Naive thymus-derived CD8-positive, alpha-beta T cell (primary cell): Measurements from ENCODE around the gene GDF2. TPM values are rescaled to one million over a fixed set of nuclear protein-coding genes. Genes with fewer than 3 reads are reported as not detected.

Source experiments
- ATAC-seq, 2 donors: fragments of 150-1000 bp; cut with Tn5 transposase in 1 of 2; sonication (Bioruptor Pico), chemical (Tn5 transposase) in 1 of 2; 1 replicate in 1 of 2; 2 replicates in 1 of 2; pipeline ENCODE4 v1.10.0; 2021; ENCODE audit warnings: mild to moderate bottlenecking in 2 of 2, moderate library complexity in 2 of 2
- POLR2A ChIA-PET: fragments of 350-600 bp; sonication (Branson Sonifier 250); formaldehyde crosslinking; loops from one replicate; lab custom pipeline; 2021; ENCODE audit warnings: antibody characterized with exemption; lab: Charles Lee
- DNase-seq, 10 donors: peaks; one replicate each; pipeline versions ENCODE4 v3.0.0 to v3.0.0-alpha.2; 2020 to 2022
- H3K27ac Mint-ChIP-seq, 10 donors: one replicate each; pipeline ENCODE4 v1.8.0; 2020 to 2022; ENCODE audit warnings: mild to moderate bottlenecking in 10 of 10, mixed read lengths in 10 of 10, moderate library complexity in 4 of 10, inconsistent platforms in 1 of 10
- H3K27me3 Mint-ChIP-seq, 5 donors: one replicate each; pipeline ENCODE4 v1.8.0; 2021 to 2022; ENCODE audit warnings: mixed read lengths in 5 of 5
- H3K36me3 Mint-ChIP-seq, 3 donors: one replicate each; pipeline ENCODE4 v1.8.0; 2020 to 2022; ENCODE audit warnings: mixed read lengths in 3 of 3, mild to moderate bottlenecking in 2 of 3, inconsistent platforms in 1 of 3
- H3K4me1 Mint-ChIP-seq, 4 donors: one replicate each; pipeline ENCODE4 v1.8.0; 2021 to 2022; ENCODE audit warnings: mixed read lengths in 4 of 4
- H3K4me3 Mint-ChIP-seq, 10 donors: one replicate each; pipeline ENCODE4 v1.8.0; 2020 to 2022; ENCODE audit warnings: mild to moderate bottlenecking in 10 of 10, mixed read lengths in 10 of 10, moderate library complexity in 6 of 10, inconsistent platforms in 1 of 10
- H3K9me3 Mint-ChIP-seq, 9 donors: one replicate each; pipeline ENCODE4 v1.8.0; 2020 to 2022; ENCODE audit warnings: mixed read lengths in 9 of 9, mild to moderate bottlenecking in 3 of 9, inconsistent platforms in 1 of 9, moderate library complexity in 1 of 9
- polyA plus RNA-seq, 3 donors: library from polyadenylated mRNA; unstranded; fragments of 300-500 nt; fragmentation: Illumina TruSeq; gene quantifications; one replicate each; pipeline ENCODE4 v1.2.3, GENCODE V29; 2021
- total RNA-seq, 8 experiments: library from RNA in 2 of 8; stranded (reverse) in 2 of 8; gene quantifications; one replicate each; pipeline ENCODE4 v1.2.3 and lab custom pipeline; 2021 to 2026

The GDF2 gene
- total and polyA plus RNA-seq, 5 experiments from 2014 or later = not detected

DNA sequence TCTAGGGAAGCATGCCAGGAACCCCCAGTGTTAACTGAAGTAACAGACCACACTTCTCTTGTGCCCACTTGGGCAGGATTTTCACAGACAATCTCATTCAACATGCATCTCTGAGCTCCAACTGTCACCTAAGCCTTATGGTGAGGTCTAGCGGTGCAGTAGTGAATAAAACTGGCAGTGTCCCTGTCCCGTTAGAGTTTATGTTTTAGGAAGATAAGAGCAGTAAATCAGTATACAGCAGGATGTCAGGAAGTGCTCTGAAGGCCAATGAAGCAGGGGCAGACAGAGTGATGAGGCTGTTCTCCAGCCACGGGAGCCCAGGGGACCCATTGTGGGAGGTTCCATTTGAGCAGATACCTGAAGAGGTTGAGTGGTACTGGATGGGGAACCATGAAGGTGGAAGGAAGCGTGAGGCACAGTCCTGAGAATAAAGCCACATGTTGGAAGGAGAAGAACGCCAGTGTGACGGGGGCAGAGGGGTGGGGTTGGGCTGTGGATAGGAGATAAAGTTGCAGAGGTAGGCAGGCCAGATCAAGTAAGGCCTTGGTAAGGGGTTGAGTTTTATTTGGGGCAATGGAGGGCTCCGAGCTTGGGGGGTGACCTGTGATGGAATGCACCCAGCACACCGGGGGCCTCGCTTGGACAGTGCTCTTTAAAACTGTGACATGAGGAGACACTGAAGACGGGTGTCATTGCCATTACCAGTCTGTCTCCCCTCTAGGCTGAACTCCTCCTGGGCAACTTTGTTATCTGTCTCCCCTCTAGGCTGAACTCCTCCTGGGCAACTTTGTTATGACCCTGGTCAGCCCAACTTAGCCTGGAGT, 15.7 kb upstream of the GDF2 start:
- DNase-seq = no peak
- H3K9me3 Mint-ChIP-seq = no peaks in the 10 kb centered on the region
- POLR2A ChIA-PET = interaction anchor here (1.0 kb wide), 1 partner anchor 20 kb away, joined by 3 read pairs; no protein-coding TSS in a partner anchor
- peaks cover 0 to 6% (median 0%) of the 10 kb centered on the region in 5 donors for H3K27me3 Mint-ChIP-seq
- H3K4me1 Mint-ChIP-seq = peaks cover 35 to 53% (median 45%) of the 10 kb centered on the region in 4 donors
- H3K36me3 Mint-ChIP-seq = no peaks in the 10 kb centered on the region
- no peak for ATAC-seq
- peak overlapping the region in 8 of 10 donors; percentile 15 to 87 (median 46) for H3K27ac Mint-ChIP-seq
- peak overlapping the region in 2 of 10 donors; percentile 23 to 44 for H3K4me3 Mint-ChIP-seq

DNA sequence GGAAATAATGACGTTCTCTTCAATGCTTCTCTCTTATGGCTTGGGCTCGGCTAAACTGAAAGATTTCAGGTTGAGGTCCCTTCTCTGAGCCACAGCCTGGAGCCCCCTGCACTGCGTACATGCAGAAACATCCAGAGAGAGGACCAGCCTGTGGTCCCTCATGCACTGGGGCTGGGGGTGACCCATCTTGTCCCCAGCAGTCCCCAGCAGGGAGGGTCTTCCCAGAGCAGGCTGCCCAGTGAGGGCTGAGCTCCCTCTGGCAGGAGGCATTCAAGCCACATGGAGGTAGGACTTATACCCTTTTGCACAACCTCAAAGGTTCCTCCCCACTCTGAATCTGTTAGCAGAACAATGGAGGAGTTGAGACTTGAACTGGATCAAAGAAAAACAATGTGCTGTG, 14.9 kb upstream of the GDF2 start:
- Mint-ChIP-seq H3K9me3 (no peaks in the 10 kb centered on the region), H3K27ac (peak overlapping the region in 5 of 10 donors; percentile 25 to 87 (median 66)), H3K36me3 (no peaks in the 10 kb centered on the region), H3K4me1 (peaks cover 34 to 61% (median 46%) of the 10 kb centered on the region in 4 donors), H3K4me3 (no peak overlapping the region), H3K27me3 (peaks cover 0 to under 1% (median 0%) of the 10 kb centered on the region in 5 donors)
- POLR2A ChIA-PET = no interaction called here
- no peak for ATAC-seq
- DNase-seq = no peak

DNA sequence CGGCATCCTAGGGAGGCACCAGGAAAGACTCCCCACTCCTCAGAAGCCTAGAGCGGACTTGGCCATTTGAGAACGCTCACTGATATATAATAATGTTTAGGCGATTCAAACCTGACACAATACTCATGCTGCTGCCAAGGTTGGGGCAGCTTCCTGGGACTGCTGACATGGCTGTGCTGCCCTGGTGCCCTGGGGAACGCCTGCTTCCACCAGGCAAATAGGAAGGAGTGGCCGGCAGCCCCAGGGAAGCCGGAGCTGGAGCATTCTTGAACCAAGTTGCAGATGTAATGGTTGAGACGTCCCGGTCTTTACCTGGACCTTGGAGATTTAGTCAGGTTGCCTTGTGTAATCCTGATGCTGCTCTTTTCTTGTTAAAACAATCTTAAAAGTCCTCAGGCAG, 13.5 kb upstream of the GDF2 start:
- Mint-ChIP-seq H3K4me3 (no peak overlapping the region), H3K27me3 (no peaks in the 10 kb centered on the region), H3K4me1 (peaks cover 30 to 54% (median 43%) of the 10 kb centered on the region in 4 donors), H3K36me3 (no peaks in the 10 kb centered on the region), H3K9me3 (no peaks in the 10 kb centered on the region), H3K27ac (peak overlapping the region in 2 of 10 donors; percentile 52 to 83)
- DNase-seq (no peak), ATAC-seq (no peak)
- POLR2A ChIA-PET = interaction anchor here (1.0 kb wide), 1 partner anchor 142 kb away, joined by 3 read pairs; no protein-coding TSS in a partner anchor

DNA sequence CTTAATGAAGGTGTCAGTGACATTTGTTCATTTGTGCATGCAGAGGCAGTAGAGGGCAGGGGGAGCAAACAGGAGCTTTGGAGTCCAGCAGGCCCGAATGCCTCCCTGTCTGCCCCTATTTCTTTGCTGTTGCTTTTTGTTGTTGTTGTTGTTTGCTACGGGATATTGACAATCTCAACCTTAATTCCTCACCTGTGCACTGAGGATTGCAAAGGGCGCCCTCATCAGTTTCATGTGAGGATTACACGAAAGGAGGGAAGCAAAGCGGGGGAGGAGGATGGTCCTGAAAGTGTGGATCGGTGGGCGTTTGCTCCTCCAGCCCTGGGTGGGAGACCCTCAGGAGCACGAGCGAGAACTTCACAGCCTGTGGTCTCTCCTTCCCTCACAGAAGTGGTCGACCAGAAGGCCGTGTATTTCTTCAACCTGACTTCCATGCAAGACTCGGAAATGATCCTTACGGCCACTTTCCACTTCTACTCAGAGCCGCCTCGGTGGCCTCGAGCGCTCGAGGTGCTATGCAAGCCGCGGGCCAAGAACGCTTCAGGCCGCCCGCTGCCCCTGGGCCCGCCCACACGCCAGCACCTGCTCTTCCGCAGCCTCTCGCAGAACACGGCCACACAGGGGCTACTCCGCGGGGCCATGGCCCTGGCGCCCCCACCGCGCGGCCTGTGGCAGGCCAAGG, 12.7 kb upstream of the GDF2 start:
- POLR2A ChIA-PET = interaction anchor here (1.0 kb wide), 1 partner anchor 143 kb away, joined by 3 read pairs; no protein-coding TSS in a partner anchor

DNA sequence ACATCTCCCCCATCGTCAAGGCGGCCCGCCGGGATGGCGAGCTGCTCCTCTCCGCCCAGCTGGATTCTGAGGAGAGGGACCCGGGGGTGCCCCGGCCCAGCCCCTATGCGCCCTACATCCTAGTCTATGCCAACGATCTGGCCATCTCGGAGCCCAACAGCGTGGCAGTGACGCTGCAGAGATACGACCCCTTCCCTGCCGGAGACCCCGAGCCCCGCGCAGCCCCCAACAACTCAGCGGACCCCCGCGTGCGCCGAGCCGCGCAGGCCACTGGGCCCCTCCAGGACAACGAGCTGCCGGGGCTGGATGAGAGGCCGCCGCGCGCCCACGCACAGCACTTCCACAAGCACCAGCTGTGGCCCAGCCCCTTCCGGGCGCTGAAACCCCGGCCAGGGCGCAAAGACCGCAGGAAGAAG, 12.2 kb upstream of the GDF2 start:
- peaks cover 26 to 49% (median 37%) of the 10 kb centered on the region in 4 donors for H3K4me1 Mint-ChIP-seq
- H3K27me3 Mint-ChIP-seq = no peaks in the 10 kb centered on the region
- peak overlapping the region in 1 of 10 donors; percentile 33 for H3K4me3 Mint-ChIP-seq
- H3K36me3 Mint-ChIP-seq = no peaks in the 10 kb centered on the region
- ATAC-seq (no peak), DNase-seq (no peak)
- POLR2A ChIA-PET = interaction anchor here (1.9 kb wide), 1 partner anchor 8 kb away, joined by 5 read pairs; no protein-coding TSS in a partner anchor
- H3K27ac Mint-ChIP-seq = no peak overlapping the region
- no peaks in the 10 kb centered on the region for H3K9me3 Mint-ChIP-seq

More for the DNA sequence above, 12.7 kb upstream of the GDF2 start:
- Mint-ChIP-seq H3K36me3 (no peaks in the 10 kb centered on the region), H3K4me1 (peaks cover 30 to 54% (median 41%) of the 10 kb centered on the region in 4 donors), H3K9me3 (no peaks in the 10 kb centered on the region), H3K27me3 (no peaks in the 10 kb centered on the region), H3K4me3 (no peak overlapping the region), H3K27ac (peak overlapping the region in 6 of 10 donors; percentile 6 to 83 (median 53))
- no peak for ATAC-seq
- DNase-seq = peak in 1 of 10 donors; percentile 17

DNA sequence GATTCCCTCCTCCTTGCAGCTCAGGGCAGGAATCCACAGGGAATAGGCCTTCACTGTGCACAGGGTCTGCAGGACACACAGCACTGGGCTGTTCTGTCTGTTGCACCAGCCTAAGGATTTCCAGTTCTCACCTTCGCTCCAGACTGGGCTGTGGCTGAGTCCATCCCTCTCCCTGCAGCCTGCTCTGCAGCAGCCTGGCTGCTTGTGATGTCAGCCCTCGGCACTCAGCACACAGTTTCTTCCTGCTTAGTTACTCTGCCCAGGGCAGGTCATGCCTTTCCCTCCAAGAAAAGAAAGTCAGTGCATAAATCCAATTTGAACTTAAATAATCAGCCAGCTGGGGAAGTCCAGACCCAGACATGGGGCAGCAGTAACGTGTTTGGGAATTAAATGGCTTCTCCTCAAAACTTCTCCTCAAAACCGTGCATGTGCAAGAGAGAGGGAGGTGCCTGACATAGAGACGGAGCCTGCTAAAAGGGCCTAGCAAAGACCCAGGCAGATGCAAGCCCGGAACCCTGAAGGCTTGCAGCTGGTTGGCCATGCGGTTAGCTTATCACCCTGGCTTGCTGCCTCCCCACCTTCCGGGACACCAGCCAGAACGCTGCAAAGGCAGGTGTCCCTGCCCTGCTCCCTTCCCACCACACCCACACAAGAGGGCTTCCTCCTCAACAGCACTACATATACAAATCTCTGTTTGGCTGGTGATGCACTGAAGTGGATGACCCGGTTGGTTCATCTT, 10.9 kb upstream of the GDF2 start:
- ATAC-seq = peak; percentile 88
- POLR2A ChIA-PET = interaction anchor here (0.8 to 3.2 kb wide), 10 partner anchors 9 to 287 kb away, joined by 3 to 23 read pairs (median 5); no protein-coding TSS in a partner anchor
- Mint-ChIP-seq H3K4me3 (peak overlapping the region; percentile 24 to 79 (median 66)), H3K27ac (peak overlapping the region; percentile 80 to 93 (median 88)), H3K9me3 (no peaks in the 10 kb centered on the region), H3K4me1 (peaks cover 25 to 45% (median 35%) of the 10 kb centered on the region in 4 donors), H3K27me3 (no peaks in the 10 kb centered on the region), H3K36me3 (no peaks in the 10 kb centered on the region)
- DNase-seq = peak; percentile 23 to 87 (median 62)

DNA sequence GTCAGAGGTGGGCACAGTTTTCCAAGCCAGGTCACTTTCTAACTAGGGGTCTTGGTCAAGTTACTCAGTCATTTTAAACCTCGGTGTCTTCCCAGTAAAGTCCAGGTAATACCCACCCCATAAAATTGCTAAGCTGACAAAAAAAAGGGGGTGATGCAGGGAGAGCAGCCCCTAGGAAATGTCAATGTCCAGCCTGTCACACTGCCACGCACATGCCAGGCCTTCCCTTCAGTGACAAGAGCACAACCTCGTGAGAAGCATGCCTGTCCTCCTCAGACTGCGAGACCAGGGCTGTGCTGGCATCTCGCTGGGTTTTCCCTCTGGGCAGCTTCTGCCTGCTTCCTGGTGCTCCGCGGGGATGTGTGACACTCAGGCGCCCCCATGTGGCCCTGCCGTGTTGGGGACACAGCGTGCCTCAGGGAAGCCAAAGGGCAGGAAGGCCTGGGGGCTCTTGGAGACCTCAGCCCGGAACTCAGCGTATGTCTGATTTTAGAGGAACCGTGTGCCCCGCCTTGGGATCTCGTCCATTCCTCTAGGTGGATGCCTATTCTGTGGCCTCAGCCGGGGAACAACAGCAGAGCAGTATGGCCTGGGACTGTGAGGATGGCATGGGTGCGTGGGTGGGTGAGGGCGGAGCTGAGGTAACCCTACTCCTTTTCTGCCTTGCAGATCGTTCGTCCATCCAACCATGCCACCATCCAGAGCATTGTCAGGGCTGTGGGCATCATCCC, 10.2 kb upstream of the GDF2 start:
- DNase-seq (peak; percentile 68 to 92 (median 82)), ATAC-seq (peak; percentile 84 to 85)
- Mint-ChIP-seq H3K27me3 (no peaks in the 10 kb centered on the region), H3K27ac (peak overlapping the region; percentile 80 to 93 (median 88)), H3K4me3 (peak overlapping the region in 9 of 10 donors; percentile 31 to 79 (median 68)), H3K4me1 (peaks cover 20 to 37% (median 28%) of the 10 kb centered on the region in 4 donors), H3K9me3 (no peaks in the 10 kb centered on the region), H3K36me3 (no peaks in the 10 kb centered on the region)
- POLR2A ChIA-PET = interaction anchor here (0.8 to 3.2 kb wide), 10 partner anchors 10 to 287 kb away, joined by 3 to 23 read pairs (median 5); no protein-coding TSS in a partner anchor

DNA sequence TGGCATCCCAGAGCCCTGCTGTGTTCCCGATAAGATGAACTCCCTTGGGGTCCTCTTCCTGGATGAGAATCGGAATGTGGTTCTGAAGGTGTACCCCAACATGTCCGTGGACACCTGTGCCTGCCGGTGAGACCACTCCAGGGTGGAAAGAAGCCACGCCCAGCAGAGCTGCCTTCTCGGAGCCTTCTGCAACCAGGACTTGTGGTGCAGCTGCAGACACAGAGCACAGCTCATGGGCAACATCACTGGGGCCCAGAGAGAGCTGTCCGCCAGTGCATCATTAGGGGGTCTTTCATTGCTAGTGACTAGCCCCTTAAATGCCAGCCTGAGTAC, 9.6 kb upstream of the GDF2 start:
- Mint-ChIP-seq H3K4me3 (no peak overlapping the region), H3K36me3 (no peaks in the 10 kb centered on the region), H3K4me1 (peaks cover 15 to 32% (median 26%) of the 10 kb centered on the region in 4 donors), H3K9me3 (no peaks in the 10 kb centered on the region), H3K27me3 (no peaks in the 10 kb centered on the region), H3K27ac (peak overlapping the region in 3 of 10 donors; percentile 27 to 87 (median 40))
- POLR2A ChIA-PET = interaction anchor here (1.3 to 3.2 kb wide), 4 partner anchors 12 to 288 kb away, joined by 3 to 23 read pairs (median 11); no protein-coding TSS in a partner anchor
- ATAC-seq (no peak), DNase-seq (no peak)

DNA sequence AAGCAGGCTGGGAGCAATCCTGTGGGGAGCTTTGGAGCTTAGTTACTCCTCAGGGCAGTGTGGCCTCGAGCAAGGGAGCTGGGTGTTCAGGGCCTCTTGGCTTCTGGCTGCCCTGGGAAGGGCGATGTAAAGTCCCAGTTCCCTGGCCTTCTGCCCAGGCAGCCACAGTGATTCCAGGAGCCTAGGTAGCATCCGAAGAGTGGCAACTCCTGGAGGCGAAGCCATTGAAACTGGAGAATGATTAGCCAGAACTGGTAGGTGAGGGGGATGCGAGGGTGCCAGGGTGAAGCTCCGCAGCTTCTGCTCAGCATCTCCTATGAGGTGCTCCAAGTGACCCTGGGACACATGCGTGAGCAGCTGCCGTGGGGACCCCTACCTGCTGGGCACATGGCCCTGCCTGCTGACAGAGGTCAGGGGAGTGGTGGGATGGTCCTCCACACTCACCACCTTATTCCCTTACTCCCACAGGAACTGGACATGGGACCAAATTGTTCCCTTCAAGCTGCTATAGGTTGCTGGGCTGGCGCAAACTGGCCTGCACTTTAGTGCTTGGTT, 7.8 kb upstream of the GDF2 start:
- no peaks in the 10 kb centered on the region for H3K36me3 Mint-ChIP-seq
- peaks cover 11 to 20% (median 20%) of the 10 kb centered on the region in 4 donors for H3K4me1 Mint-ChIP-seq
- peak overlapping the region in 1 of 10 donors; percentile 75 for H3K27ac Mint-ChIP-seq
- H3K4me3 Mint-ChIP-seq = no peak overlapping the region
- H3K9me3 Mint-ChIP-seq = no peaks in the 10 kb centered on the region
- POLR2A ChIA-PET = no interaction called here
- ATAC-seq (no peak), DNase-seq (no peak)
- H3K27me3 Mint-ChIP-seq = peaks cover 0 to 3% (median 0%) of the 10 kb centered on the region in 5 donors

DNA sequence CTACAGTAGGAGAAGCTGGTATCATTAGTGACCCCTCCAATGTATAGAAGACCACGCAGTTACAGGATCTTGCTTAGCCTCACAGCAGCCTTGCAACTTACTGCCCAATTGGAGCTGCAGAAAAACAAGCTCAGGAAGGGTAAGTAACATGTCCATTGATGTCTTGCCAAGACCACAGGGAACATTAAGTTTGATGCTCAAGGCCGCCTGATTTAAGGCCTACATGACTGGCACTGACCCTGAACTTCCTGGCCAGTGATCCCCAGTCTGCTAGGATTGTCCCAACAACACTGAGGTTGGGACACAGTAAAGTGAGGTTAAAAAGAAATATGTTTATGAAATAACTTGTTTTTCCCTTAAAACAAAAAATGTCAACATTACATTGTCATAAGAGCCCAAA, 6.8 kb upstream of the GDF2 start:
- ATAC-seq = no peak
- Mint-ChIP-seq H3K4me3 (no peak overlapping the region), H3K27me3 (peaks cover 0 to 3% (median 0%) of the 10 kb centered on the region in 5 donors), H3K4me1 (peaks cover 11 to 18% (median 18%) of the 10 kb centered on the region in 4 donors), H3K36me3 (no peaks in the 10 kb centered on the region), H3K9me3 (no peaks in the 10 kb centered on the region), H3K27ac (no peak overlapping the region)
- POLR2A ChIA-PET = no interaction called here
- no peak for DNase-seq

DNA sequence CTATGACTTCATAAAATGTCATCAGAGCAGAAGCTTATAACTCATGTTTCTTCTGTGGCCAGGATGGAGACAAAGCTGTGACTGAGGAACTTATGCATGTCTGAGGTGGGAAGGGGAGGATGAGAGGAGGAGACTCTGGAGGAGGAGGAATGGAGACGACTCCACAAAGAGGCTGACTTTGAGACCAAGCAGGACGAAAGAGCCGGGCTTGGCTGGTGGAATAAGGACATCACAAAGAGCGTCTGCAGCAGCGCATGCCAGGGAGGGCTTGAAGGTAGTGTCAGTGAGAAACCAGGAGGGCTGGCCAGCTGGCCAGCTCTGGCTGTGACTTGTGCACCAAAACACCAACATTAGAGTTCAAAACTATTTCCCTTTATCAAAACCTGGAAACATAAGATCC, 6.1 kb upstream of the GDF2 start:
- peaks cover 11 to 12% (median 12%) of the 10 kb centered on the region in 4 donors for H3K4me1 Mint-ChIP-seq
- POLR2A ChIA-PET = no interaction called here
- no peak for DNase-seq

More for the DNA sequence above, 6.1 kb upstream of the GDF2 start:
- Mint-ChIP-seq H3K9me3 (no peaks in the 10 kb centered on the region), H3K36me3 (no peaks in the 10 kb centered on the region), H3K27ac (no peak overlapping the region), H3K27me3 (peaks cover 0 to 4% (median 3%) of the 10 kb centered on the region in 5 donors), H3K4me3 (no peak overlapping the region)
- ATAC-seq = no peak
